HepG2 (cell line): ENCODE measurements around the gene SDC4. TPM values are rescaled to one million over a fixed set of nuclear protein-coding genes. Genes with fewer than 3 reads are reported as not detected.
A peak's percentile ranks its signal among the peaks of the same experiment; 100 is the strongest.

ENCODE experiments used
- DR1 ChIP-seq: sonication (generic); formaldehyde crosslinking; IDR thresholded peaks from 2 replicates; pipeline ENCODE4 v1.8.0; 2021; ENCODE audit warnings: mild to moderate bottlenecking, missing genetic modification reagents, inconsistent platforms
- KLF11 ChIP-seq: IDR thresholded peaks from 2 replicates; pipeline ENCODE4 v1.6.1; 2016; ENCODE audit warnings: missing compliant biosample characterization
- SOX5 ChIP-seq: IDR thresholded peaks from 2 replicates; pipeline ENCODE4 v1.6.1; 2016; ENCODE audit warnings: borderline replicate concordance
- SP1 ChIP-seq, 2 experiments: fragments of 450-650 bp in 1 of 2; sonication (generic) in 1 of 2; formaldehyde crosslinking in 1 of 2; IDR thresholded peaks; 2 replicates each; pipeline versions ENCODE4 v1.4.0 to v1.6.1; 2016 to 2020; ENCODE audit warnings: missing genetic modification reagents in 1 of 2
- TRAFD1 ChIP-seq: sonication (generic); formaldehyde crosslinking; IDR thresholded peaks from 2 replicates; pipeline ENCODE4 v1.5.1; 2020; ENCODE audit warnings: missing genetic modification reagents, mild to moderate bottlenecking, borderline replicate concordance
- WIZ ChIP-seq: sonication (generic); formaldehyde crosslinking; IDR thresholded peaks from 2 replicates; pipeline ENCODE4 v1.5.1; 2020; ENCODE audit warnings: mild to moderate bottlenecking, missing genetic modification reagents
- ZNF232 ChIP-seq: sonication (generic); formaldehyde crosslinking; IDR thresholded peaks from 2 replicates; pipeline ENCODE4 v1.4.0; 2020; ENCODE audit warnings: missing genetic modification reagents, borderline replicate concordance
- ZNF501 ChIP-seq: sonication (generic); formaldehyde crosslinking; IDR thresholded peaks from 2 replicates; pipeline ENCODE4 v1.5.1; 2020; ENCODE audit warnings: mild to moderate bottlenecking, moderate library complexity, missing genetic modification reagents
- polyA plus RNA-seq, 8 experiments: library from polyadenylated mRNA; depleted of rRNA in 3 of 8; stranded (reverse) in 7 of 8; unstranded in 1 of 8; fragments of >200 nt; fragmentation: Illumina TruSeq in 4 of 8; extraction: Trizol in 4 of 8; gene quantifications; 2 replicates each; pipeline versions ENCODE4 v1.2.1 to v1.2.3, GENCODE V29; 2011 to 2016; ENCODE audit warnings: low read depth in 4 of 8, missing spikeins in 1 of 8, mixed read lengths in 1 of 8; ENCODE audit not compliant: insufficient read depth in 1 of 8
- total RNA-seq, 5 experiments: library from RNA; depleted of rRNA; stranded (reverse); fragments of >200 nt; fragmentation: Illumina TruSeq; extraction: Trizol; gene quantifications; 2 replicates each; pipeline ENCODE4 v1.2.3, GENCODE V29; 2016; ENCODE audit warnings: low read depth in 1 of 5
- TF ChIP-seq, protein P1 (sequence below), 2 experiments: fragments of 450-650 bp in 1 of 2; sonication (generic) in 1 of 2; formaldehyde crosslinking in 1 of 2; IDR thresholded peaks; 2 replicates each; pipeline versions ENCODE4 v1.6.1 to v1.8.0; 2016 to 2022; ENCODE audit warnings: antibody characterized with exemption in 1 of 2, mild to moderate bottlenecking in 1 of 2, missing genetic modification reagents in 1 of 2
- TF ChIP-seq, protein P2 (sequence below): sonication (generic); formaldehyde crosslinking; IDR thresholded peaks from 2 replicates; pipeline ENCODE4 v1.4.0; 2020; ENCODE audit warnings: mild to moderate bottlenecking, missing genetic modification reagents

Gene SDC4
- total and polyA plus RNA-seq, 2 of the 13 experiments (the other 11 are each of a cell fraction or from before 2014, with no cell fraction given), result 49.0 to 65.1 TPM

- TF ChIP-seq, protein P1, sequence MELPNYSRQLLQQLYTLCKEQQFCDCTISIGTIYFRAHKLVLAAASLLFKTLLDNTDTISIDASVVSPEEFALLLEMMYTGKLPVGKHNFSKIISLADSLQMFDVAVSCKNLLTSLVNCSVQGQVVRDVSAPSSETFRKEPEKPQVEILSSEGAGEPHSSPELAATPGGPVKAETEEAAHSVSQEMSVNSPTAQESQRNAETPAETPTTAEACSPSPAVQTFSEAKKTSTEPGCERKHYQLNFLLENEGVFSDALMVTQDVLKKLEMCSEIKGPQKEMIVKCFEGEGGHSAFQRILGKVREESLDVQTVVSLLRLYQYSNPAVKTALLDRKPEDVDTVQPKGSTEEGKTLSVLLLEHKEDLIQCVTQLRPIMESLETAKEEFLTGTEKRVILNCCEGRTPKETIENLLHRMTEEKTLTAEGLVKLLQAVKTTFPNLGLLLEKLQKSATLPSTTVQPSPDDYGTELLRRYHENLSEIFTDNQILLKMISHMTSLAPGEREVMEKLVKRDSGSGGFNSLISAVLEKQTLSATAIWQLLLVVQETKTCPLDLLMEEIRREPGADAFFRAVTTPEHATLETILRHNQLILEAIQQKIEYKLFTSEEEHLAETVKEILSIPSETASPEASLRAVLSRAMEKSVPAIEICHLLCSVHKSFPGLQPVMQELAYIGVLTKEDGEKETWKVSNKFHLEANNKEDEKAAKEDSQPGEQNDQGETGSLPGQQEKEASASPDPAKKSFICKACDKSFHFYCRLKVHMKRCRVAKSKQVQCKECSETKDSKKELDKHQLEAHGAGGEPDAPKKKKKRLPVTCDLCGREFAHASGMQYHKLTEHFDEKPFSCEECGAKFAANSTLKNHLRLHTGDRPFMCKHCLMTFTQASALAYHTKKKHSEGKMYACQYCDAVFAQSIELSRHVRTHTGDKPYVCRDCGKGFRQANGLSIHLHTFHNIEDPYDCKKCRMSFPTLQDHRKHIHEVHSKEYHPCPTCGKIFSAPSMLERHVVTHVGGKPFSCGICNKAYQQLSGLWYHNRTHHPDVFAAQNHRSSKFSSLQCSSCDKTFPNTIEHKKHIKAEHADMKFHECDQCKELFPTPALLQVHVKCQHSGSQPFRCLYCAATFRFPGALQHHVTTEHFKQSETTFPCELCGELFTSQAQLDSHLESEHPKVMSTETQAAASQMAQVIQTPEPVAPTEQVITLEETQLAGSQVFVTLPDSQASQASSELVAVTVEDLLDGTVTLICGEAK (IDR thresholded peaks at IDR 0.05), result no peak
- TF ChIP-seq, protein P1 (CRISPR knock-in tag; IDR thresholded peaks at IDR 0.05), result no peak
- TF ChIP-seq, protein P2, sequence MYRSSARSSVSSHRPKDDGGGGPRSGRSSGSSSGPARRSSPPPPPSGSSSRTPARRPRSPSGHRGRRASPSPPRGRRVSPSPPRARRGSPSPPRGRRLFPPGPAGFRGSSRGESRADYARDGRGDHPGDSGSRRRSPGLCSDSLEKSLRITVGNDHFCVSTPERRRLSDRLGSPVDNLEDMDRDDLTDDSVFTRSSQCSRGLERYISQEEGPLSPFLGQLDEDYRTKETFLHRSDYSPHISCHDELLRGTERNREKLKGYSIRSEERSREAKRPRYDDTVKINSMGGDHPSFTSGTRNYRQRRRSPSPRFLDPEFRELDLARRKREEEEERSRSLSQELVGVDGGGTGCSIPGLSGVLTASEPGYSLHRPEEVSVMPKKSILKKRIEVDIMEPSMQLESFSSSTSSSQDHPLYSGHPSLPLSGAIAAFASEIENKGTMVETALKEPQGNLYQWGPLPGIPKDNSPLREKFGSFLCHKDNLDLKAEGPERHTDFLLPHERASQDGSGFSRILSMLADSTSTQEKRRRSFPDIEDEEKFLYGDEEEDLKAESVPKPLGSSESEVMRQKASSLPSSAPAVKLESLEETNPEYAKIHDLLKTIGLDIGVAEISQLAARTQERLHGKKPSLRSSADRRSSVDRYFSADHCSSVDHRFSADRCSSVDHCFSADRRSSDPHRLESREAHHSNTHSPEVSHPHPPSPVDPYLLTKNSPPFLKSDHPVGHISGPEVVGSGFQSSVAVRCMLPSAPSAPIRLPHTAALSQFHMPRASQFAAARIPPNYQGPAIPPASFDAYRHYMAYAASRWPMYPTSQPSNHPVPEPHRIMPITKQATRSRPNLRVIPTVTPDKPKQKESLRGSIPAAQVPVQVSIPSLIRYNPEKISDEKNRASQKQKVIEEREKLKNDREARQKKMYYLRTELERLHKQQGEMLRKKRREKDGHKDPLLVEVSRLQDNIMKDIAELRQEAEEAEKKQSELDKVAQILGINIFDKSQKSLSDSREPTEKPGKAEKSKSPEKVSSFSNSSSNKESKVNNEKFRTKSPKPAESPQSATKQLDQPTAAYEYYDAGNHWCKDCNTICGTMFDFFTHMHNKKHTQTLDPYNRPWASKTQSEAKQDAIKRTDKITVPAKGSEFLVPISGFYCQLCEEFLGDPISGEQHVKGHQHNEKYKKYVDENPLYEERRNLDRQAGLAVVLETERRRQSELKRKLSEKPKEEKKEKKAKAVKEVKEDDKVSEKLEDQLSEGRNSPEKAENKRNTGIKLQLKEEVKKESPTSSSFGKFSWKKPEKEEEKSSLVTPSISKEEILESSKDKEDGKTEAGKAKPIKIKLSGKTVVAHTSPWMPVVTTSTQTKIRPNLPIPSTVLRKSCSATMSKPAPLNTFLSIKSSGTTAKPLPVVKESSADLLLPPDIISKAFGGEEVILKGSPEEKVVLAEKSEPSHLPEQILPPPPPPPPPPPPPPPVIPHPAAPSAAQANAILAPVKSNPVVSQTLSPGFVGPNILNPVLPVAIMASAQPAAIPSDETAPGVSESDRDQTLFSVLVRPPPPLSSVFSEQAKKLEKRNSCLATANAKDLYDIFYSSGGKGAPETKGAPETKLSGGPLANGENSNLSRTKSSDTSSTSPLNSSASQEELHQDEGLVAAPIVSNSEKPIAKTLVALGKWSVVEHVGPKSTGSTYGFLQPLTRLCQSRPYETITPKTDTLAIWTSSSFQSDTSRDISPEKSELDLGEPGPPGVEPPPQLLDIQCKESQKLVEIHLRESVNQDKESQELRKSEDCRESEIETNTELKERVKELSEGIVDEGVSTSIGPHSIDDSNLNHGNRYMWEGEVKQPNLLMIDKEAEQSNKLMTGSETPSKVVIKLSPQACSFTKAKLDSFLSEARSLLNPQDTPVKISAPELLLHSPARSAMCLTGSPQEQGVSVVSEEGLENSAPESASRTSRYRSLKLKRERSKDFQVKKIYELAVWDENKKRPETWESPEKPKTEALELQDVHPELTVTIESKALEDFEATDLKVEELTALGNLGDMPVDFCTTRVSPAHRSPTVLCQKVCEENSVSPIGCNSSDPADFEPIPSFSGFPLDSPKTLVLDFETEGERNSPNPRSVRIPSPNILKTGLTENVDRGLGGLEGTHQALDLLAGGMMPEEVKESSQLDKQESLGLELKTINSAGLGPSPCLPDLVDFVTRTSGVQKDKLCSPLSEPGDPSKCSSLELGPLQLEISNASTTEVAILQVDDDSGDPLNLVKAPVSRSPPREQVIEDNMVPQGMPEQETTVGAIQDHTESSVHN (CRISPR knock-in tag), result 0 out of 2 replicates have a peak, but pooled peaks have one; percentile 13
- TF ChIP-seq TRAFD1 (no peak), ZNF501 (CRISPR knock-in tag) (peak; percentile 62), KLF11 (CRISPR knock-in tag) (peak; percentile 84; the same call in 1 of the 2 replicates), WIZ (CRISPR knock-in tag) (no peak), SOX5 (peak; percentile 35; the same call in 1 of the 2 replicates), ZNF232 (CRISPR knock-in tag) (no peak), DR1 (no peak), SP1 (IDR thresholded peaks at IDR 0.05) (no peak), SP1 (CRISPR knock-in tag; IDR thresholded peaks at IDR 0.05) (0 out of 2 replicates have a peak, but pooled peaks have one; percentile 20)
Observed at GRCh38 chr20:45322952-45323383, 25.3 kb downstream of the SDC4 start (continued).
